Esophagus muscularis mucosa (tissue), 4 donors: ENCODE data around the gene ULK3. TPM values are rescaled to one million over a fixed set of nuclear protein-coding genes. Genes with fewer than 3 reads are reported as not detected.
A peak's percentile ranks its signal among the peaks of the same experiment; 100 is the strongest.

ENCODE experiments used
- DNase-seq: peaks from one replicate; pipeline ENCODE4 v3.0.0-alpha.2; 2017; ENCODE audit errors: extremely low spot score
- H3K27ac ChIP-seq, 4 donors: fragments of 200-600 bp; sonication (generic); replicated peaks in 1 of 4; 1 replicate in 3 of 4; 2 replicates in 1 of 4; pipeline ENCODE4 v1.5.1; 2016 to 2019; ENCODE audit warnings: mild to moderate bottlenecking in 1 of 4
- H3K27me3 ChIP-seq, 4 donors: fragments of 200-600 bp; sonication (generic); one replicate each; pipeline versions ENCODE4 v1.5.1 to v1.6.0; 2016 to 2019
- H3K36me3 ChIP-seq, 4 donors: fragments of 200-600 bp; sonication (generic); one replicate each; pipeline ENCODE4 v1.5.1; 2016 to 2019
- H3K4me1 ChIP-seq, 4 donors: fragments of 200-600 bp; sonication (generic); one replicate each; pipeline ENCODE4 v1.5.1; 2016 to 2019
- H3K4me3 ChIP-seq, 4 donors: fragments of 200-600 bp; sonication (generic); 1 replicate in 2 of 4; 2 replicates in 2 of 4; pipeline ENCODE4 v1.5.1; 2016 to 2019; ENCODE audit warnings: mild to moderate bottlenecking in 4 of 4, moderate library complexity in 1 of 4
- H3K9me3 ChIP-seq, 4 donors: fragments of 200-600 bp; sonication (generic); 1 replicate in 3 of 4; 2 replicates in 1 of 4; pipeline ENCODE4 v1.5.1; 2016 to 2019
- CTCF ChIP-seq, 3 experiments: fragments of 200-600 bp in 2 of 3; fragments of 450-650 bp in 1 of 3; sonication (generic) in 2 of 3; IDR thresholded peaks; one replicate each; pipeline ENCODE4 v1.5.1; 2017 to 2019; ENCODE audit warnings: antibody characterized with exemption in 3 of 3, mild to moderate bottlenecking in 2 of 3, moderate library complexity in 1 of 3
- EP300 ChIP-seq: sonication (generic); formaldehyde crosslinking; IDR thresholded peaks from one replicate; pipeline ENCODE4 v1.6.1; 2017; ENCODE audit warnings: antibody characterized with exemption
- POLR2A ChIP-seq: fragments of 450-650 bp; IDR thresholded peaks from one replicate; pipeline ENCODE4 v1.6.1; 2017; ENCODE audit warnings: antibody characterized with exemption, moderate library complexity, mild to moderate bottlenecking, low read depth
- POLR2AphosphoS5 ChIP-seq, 2 donors: sonication (generic); formaldehyde crosslinking; IDR thresholded peaks; one replicate each; pipeline ENCODE4 v1.6.1; 2017; ENCODE audit warnings: antibody characterized with exemption in 2 of 2
- WGBS: methylation state at CpG from one replicate; pipeline ENCODE4 v1.1.5; 2018; 5-methylcytosine and 5-hydroxymethylcytosine counted together
- intact Hi-C: fragments of 100-400 bp; cut with DNase I; formaldehyde crosslinking; loops from one replicate; pipeline ENCODE4 v1.15.1; 2023
- total RNA-seq, 4 donors: library from RNA; depleted of rRNA; stranded (reverse); fragments of >200 nt; gene quantifications; one replicate each; pipeline versions ENCODE4 v1.1.0 to v1.2.1, GENCODE V29; 2016

Gene ULK3
- total RNA-seq, 4 donors from 2014 or later: 24.5 to 49.2 (median 35.4) TPM

GRCh38 chr15:74837482-74838136 is 5.3 kb downstream of the ULK3 start:
- no peak for DNase-seq
- TF ChIP-seq POLR2AphosphoS5 (IDR thresholded peaks at IDR 0.05) (no peak), POLR2A (no peak), CTCF (IDR thresholded peaks at IDR 0.05) (no peak), EP300 (no peak)
- intact Hi-C loops: no loop called here
- Histone ChIP-seq H3K9me3 (no peaks in the 10 kb centered on the region), H3K27me3 (no peaks in the 10 kb centered on the region), H3K36me3 (peaks cover 4 to 60% (median 55%) of the 10 kb centered on the region in 4 donors), H3K27ac (no peak overlapping the region), H3K4me3 (no peak overlapping the region), H3K4me1 (peaks cover 13 to 26% (median 17%) of the 10 kb centered on the region in 4 donors)
- WGBS: 73% methylated on average over 15 of the region's 15 CpGs

- intact Hi-C loops: no loop called here
- H3K4me3 ChIP-seq: no peak overlapping the region
- TF ChIP-seq POLR2A (no peak), EP300 (no peak), CTCF (IDR thresholded peaks at IDR 0.05) (no peak), POLR2AphosphoS5 (IDR thresholded peaks at IDR 0.05) (no peak)
- H3K9me3 ChIP-seq: no peaks in the 10 kb centered on the region
- H3K4me1 ChIP-seq: peaks cover 7 to 19% (median 10%) of the 10 kb centered on the region in 4 donors
- H3K36me3 ChIP-seq: peaks cover 4 to 60% (median 55%) of the 10 kb centered on the region in 4 donors
- no peak for DNase-seq
- no peak overlapping the region for H3K27ac ChIP-seq
- H3K27me3 ChIP-seq: no peaks in the 10 kb centered on the region
- WGBS: 84% methylated on average over 7 of the region's 7 CpGs
These were observed 6.1 kb downstream of the ULK3 start for GRCh38 chr15:74836846-74837245.

- peaks cover 0 to 10% (median 4%) of the 10 kb centered on the region in 4 donors for H3K4me1 ChIP-seq
- 57% methylated on average over 4 of the region's 5 CpGs for WGBS
- TF ChIP-seq POLR2A: no peak
- peak; percentile 60 to 78 (median 65) for TF ChIP-seq CTCF (IDR thresholded peaks at IDR 0.05)
- H3K4me3 ChIP-seq: no peak overlapping the region
- H3K9me3 ChIP-seq: no peaks in the 10 kb centered on the region
- DNase-seq: no peak
- H3K27ac ChIP-seq: no peak overlapping the region
- peaks cover 4 to 49% (median 46%) of the 10 kb centered on the region in 4 donors for H3K36me3 ChIP-seq
- intact Hi-C loops: no loop called here
- no peaks in the 10 kb centered on the region for H3K27me3 ChIP-seq
These were observed 7.6 kb downstream of the ULK3 start for GRCh38 chr15:74835312-74835823.

- H3K27me3 ChIP-seq: peaks cover 0 to 3% (median 0%) of the 10 kb centered on the region in 4 donors
- TF ChIP-seq POLR2AphosphoS5 (IDR thresholded peaks at IDR 0.05): no peak
- TF ChIP-seq EP300: no peak
- no peak for TF ChIP-seq POLR2A
- TF ChIP-seq CTCF (IDR thresholded peaks at IDR 0.05): no peak
- H3K9me3 ChIP-seq: no peaks in the 10 kb centered on the region
- peaks cover 0 to 10% (median 2%) of the 10 kb centered on the region in 4 donors for H3K4me1 ChIP-seq
- no peak overlapping the region for H3K4me3 ChIP-seq
- intact Hi-C loops: no loop called here
- no peak for DNase-seq
- no peak overlapping the region for H3K27ac ChIP-seq
- WGBS: 76% methylated on average over 8 of the region's 12 CpGs
- H3K36me3 ChIP-seq: peaks cover 4 to 30% (median 27%) of the 10 kb centered on the region in 4 donors
These were observed 9.4 kb downstream of the ULK3 start for GRCh38 chr15:74833376-74834107.
